NK-92 treated with Interleukin-12 subunit alpha and Interleukin-12 subunit beta, amount 100 ng/mL, for 24 hours (cell line): ENCODE results near the gene OPCML.

Experiments
- DNase-seq: peaks from one replicate; lab custom pipeline; 2025; lab: John Stamatoyannopoulos, UW

The OPCML gene

GRCh38 chr11:133360860-133361688, 171.2 kb downstream of the OPCML start:
- DNase-seq = no peak

DNA sequence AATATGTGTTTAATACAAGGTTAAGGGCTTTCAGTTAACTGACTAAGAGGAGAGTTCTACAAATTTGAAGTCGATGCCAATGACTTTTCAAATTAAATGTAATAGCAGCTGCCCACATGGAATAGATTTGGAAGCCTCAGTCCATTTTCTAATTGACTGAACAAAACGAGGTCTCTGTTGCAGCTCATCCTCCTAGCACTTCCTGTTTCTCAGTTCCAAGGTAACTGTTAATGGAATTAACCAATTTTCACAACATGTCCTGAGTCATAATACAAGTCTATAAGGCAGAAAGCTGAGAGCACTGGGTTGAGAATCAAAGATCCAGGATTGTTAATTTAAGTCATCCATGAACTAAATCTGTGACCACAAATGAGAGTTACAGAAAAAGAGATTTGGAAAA, 177.2 kb downstream of the OPCML start:
- no peak for DNase-seq

DNA sequence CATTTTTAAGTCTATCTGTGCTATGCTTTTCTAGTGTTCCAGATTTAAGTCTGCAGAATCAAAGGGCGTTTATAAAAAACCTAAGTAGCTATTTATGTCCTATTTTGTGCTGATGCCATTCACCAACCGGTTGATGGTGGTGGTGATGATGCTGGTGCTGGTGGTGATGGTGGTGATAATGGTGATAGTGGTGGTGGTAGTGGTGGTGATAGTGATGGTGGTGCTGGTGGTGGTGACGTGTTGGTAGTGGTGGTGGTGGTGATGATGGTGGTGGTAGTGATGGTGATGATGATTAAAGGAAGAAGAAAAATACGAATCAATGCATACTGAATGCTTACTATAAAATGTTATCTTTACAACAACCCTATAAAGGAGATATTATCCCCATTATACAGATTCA, 178.2 kb downstream of the OPCML start:
- no peak for DNase-seq

DNA sequence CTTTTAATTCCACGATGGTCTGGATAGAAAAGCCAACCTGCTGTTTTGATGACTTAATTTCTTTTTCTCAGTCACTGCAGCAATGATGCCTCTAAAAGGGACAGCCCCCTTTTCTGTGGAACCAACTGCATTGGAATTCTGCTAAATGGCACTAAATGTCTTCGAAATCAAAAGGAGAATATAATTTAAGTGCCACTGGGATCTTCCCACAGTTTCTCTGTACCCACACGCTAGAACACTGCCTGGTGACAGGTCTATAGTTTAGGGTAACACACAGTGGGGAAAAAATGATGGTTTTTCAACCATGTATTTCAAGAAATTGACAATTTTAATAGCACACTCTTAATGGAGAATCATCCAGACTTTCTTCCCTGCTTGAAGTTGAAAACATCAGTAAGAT, 182.3 kb downstream of the OPCML start:
- no peak for DNase-seq

DNA sequence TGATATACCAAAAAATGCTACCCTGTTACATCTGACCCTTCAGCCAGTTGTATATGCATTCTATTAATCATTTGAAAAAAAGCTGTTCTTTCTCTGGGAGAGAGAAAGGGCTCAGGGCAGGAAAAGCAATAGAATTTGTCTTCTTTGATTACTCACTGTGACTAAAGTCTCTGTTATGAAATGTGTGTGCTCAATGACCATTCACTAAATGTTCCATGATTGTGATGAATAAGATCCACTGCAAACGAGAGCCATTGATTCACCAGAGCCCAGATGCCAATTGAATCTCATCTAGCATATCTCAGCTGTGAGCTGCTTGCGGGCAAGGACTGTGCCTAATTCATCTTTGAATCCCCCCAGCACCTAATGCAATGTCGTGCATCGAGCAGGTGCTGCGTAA, 184.3 kb downstream of the OPCML start:
- no peak for DNase-seq

- no peak for DNase-seq
Measured at GRCh38 chr11:133346137-133346536, 186.2 kb downstream of the OPCML start.

DNA sequence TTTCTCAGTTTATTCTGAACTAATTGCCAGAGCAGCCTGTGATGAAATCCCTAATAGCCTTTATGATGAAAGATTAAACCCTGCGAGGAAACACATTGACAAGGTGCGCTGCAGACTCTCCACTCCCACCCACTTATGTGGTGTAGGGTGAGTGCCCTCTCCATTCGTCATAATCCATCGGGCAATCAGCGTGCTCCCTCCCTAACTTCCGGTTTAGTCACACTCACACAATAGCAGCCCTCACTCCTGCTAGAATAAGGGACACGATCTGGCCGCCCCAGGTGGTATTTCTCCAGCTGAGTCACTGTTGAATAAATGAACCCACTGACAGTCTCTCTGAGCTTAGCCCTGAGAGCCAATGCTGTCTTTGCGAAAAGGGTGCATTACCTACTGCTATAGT, 188.3 kb downstream of the OPCML start:
- no peak for DNase-seq

- DNase-seq = no peak
Measured at GRCh38 chr11:133339495-133340140, 192.7 kb downstream of the OPCML start.

DNA sequence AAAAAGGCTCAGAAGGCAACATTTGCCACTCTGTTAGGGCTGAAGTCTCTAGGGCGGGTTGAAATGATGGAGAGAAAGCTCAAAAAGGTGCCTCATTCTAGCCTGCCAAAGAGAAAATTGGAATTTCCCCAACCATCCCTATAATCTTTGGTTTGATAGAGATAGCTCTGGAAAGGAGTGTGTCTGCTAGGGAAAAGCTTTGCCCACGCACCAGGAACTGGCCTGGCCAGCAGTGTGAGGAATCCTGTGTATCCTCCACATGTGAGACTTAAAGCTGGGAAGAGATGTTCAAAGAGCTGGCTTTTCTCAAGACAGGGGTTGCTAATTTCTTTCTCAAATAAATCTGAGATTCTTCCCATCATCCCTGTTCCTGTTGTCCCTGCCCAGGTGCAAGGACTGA, 193.7 kb downstream of the OPCML start:
- no peak for DNase-seq

- no peak for DNase-seq
Measured at GRCh38 chr11:133337951-133338418, 194.3 kb downstream of the OPCML start.

DNA sequence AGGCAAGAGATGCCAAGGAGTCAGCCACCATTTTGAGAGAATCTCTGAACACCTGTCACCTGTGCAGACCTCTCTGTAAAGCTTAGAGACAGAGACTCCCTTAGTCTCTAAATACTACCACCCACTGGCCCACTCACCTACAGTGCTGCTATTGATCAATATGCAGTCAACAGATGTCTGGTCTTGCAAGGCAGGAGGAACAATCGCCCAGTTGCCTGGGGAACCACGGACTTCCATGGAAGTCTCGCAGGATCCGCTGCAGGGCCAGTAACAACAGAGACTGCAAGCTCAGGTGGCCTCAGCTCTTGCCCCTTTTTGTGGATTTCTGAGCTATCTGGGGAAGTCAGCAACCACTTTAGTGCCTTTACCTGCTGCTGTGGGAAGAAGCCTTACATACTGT, 195.1 kb downstream of the OPCML start:
- no peak for DNase-seq

- no peak for DNase-seq
Measured at GRCh38 chr11:133331031-133331430, 201.3 kb downstream of the OPCML start.

GRCh38 chr11:133326849-133327248, 205.5 kb downstream of the OPCML start:
- no peak for DNase-seq

DNA sequence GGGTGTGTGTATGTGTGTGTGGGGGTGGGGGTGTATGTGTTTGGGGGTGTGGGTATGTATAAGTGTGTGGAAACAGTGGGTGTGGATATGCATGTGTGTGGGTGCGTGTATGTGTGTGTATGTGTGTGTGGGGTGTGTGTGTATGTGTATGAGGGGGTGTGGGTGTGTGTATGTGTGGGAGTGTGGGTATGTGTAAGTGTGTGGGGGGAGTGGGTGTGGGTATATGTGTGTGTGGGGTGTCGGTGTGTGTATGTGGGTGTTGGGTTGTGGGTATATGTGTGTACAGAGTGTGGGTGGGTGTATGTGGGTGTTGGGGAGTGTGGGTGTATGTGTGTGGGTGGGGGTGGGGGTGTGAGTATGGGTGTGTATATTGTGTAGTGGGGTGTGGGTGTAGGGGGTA, 206.0 kb downstream of the OPCML start:
- DNase-seq = no peak

DNA sequence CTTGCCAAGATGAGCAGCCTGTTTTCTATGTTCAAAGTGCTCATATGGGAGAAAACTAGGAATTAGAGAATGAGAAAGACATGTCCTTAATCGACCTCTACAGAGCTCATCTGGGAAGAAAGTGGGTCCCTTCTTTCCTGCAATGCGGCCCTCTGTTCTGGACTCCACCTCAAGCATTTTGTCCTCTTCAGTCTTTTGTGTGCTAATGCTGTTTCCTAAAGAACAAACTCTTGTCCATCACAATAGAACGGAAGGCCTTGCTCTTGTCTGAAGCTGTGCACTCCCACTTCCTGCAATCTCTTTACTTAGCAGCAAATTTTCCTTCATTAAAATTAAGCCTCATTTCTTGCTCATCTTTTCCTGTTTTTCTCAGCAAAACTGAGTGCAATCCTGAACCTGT, 206.6 kb downstream of the OPCML start:
- no peak for DNase-seq

DNA sequence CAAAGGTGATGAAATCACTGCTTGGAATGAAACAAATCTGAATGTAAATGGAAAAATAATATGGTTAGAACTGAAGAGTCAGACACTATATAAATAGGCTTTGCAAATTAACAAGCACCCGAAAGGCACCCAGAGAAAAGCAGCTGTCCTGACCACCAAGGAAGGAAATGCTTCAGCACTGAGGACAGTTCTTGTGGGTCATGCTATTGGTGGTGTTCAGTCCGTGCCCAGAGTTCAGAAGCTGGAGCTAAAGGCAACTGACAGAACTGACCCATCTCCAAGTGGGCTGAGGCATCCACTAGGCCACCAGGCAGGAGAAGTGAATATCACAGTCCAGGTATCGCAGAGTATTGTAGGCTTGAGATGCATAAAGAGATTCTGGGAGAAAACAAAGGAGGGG, 208.9 kb downstream of the OPCML start:
- DNase-seq = no peak

- no peak for DNase-seq
Measured at GRCh38 chr11:133318221-133318620, 214.1 kb downstream of the OPCML start.

DNA sequence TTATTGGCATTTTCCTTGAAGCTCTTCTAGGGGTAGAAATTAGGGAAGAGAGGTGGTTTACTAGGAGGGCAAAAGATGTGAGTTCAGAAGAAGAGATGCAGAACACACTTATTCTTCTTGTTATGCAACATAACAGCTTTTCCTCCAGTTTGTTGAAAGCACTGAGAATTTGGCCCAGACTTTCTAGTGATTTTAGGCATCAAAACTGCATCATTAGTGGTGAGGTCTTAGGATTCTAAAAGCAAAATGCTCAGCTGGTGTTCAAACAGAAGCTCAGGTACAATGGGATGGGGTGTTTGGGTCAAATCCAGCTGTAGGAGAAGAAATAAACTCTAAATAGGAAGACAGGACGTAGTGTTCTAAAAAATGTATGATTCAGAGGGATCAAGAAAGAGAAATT, 221.1 kb downstream of the OPCML start:
- DNase-seq = no peak

DNA sequence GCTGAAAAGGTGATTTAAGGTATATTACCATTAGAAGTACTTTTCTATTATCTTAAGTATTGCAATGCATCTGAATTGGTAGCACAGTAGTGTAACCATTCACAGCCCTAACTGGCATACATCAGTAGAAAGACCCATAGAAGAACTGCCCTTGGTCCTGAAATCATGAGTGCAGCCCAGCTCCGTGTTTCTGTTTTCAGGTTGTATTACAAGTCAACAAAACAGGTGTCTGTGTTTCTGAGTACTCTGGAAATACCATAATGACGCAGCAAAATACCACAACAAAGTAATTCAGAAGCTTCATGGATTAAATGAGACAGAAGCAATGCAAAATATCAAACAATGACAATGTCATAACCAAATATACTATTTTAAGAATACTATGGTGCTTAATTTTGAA, 226.3 kb downstream of the OPCML start:
- DNase-seq = no peak

GRCh38 chr11:133305208-133305956, 226.9 kb downstream of the OPCML start:
- DNase-seq = no peak

DNA sequence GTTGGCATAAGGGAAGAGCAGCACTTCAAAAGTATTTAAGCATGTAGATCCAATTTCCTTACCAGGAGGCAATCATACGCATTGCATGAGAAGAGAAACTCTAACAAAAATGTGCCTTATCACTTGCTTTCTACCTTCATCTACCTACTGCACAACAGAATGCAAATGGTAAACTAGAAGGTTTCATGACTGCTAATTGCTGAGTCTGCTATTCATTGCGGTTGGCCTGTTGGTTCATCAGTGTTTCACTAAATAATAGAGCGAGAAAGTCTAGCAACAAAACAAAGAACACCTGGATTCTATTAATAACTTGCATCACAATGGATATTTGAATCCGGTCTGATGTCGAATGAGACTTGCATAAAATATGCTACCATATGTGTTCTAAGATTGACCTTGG, 229.0 kb downstream of the OPCML start:
- no peak for DNase-seq

GRCh38 chr11:133302056-133302455, 230.2 kb downstream of the OPCML start:
- DNase-seq = no peak

DNA sequence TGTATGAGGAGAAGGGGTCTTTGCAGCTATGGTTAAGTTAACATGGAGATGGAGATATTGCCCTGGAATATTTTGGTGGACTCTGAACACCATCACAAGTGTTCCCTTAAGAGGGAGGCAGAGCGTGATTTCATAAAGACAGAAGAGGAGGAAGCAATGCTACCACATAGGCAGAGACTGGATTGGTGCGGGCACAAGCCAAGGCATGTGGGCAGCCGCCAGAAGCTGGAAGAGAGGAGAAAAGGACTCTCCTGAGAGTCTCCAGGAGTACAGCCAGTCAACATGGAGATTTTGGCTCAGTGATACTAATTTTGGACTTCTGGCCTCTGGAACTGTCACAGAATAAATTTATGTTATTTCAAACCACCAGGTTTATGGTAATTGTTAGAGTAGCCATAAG, 231.6 kb downstream of the OPCML start:
- no peak for DNase-seq
